GM12801 (cell line): ENCODE data around the gene ELF4.

Experiments
- CTCF ChIP-seq: IDR thresholded peaks from one replicate; pipeline ENCODE4 v1.5.1; 2011; ENCODE audit warnings: control low read depth; ENCODE audit not compliant: insufficient read length; ENCODE audit errors: extremely low read depth

Gene ELF4

GRCh38 chrX:130085551-130086446, 24.5 kb downstream of the ELF4 start:
- no peak for TF ChIP-seq CTCF

DNA sequence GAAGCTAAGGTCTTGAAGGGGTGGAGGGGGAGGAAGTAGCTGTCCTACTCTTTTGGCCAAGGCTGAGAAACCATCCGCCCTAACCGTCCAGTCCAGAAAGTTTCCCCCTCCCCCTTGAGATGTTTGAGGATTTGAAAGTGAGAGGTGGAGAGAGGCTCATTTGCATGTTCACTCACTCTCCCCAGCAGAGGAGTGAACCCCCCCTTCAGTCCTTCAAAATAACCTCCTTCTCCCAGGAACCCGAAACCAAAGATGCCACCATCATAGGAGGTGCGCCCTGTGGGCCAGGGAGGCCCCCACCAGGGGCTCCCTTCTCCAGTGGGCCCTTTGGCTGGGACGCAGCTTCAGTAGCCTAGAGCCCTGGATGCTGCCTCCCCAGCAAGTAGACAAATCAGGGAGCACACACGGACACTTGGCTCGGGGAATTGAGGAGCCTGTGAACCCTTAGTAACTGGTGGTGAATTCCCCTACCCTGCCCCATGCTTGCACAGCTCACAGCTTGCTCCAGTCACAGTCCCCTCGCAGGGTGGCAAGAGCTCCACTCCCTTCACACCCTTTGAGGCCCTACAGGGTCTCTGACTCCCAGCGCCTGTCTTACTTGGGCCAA, 25.6 kb downstream of the ELF4 start:
- TF ChIP-seq CTCF: no peak

- TF ChIP-seq CTCF: no peak
These were observed 26.5 kb downstream of the ELF4 start for GRCh38 chrX:130083656-130084382.

DNA sequence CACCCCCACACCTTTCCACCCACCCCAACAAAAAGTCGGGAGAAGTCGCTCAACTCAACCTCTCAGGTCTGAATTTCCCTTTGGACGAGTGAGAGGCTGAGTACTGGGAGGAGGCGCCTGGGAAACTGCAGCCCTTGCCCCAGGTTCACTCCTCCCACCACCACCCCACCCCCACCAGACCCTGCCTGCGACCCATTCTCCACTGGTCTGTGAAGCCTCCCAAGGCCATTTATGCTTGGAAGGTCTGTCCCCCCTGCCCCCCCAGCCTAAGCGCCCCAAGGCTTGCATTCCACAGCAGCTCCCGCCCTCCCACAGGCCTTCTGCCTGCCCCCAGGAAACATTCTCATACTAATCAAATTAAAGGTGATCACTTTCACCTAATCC, 27.2 kb downstream of the ELF4 start:
- no peak for TF ChIP-seq CTCF

- no peak for TF ChIP-seq CTCF
These were observed 27.8 kb downstream of the ELF4 start for GRCh38 chrX:130082244-130083106.

DNA sequence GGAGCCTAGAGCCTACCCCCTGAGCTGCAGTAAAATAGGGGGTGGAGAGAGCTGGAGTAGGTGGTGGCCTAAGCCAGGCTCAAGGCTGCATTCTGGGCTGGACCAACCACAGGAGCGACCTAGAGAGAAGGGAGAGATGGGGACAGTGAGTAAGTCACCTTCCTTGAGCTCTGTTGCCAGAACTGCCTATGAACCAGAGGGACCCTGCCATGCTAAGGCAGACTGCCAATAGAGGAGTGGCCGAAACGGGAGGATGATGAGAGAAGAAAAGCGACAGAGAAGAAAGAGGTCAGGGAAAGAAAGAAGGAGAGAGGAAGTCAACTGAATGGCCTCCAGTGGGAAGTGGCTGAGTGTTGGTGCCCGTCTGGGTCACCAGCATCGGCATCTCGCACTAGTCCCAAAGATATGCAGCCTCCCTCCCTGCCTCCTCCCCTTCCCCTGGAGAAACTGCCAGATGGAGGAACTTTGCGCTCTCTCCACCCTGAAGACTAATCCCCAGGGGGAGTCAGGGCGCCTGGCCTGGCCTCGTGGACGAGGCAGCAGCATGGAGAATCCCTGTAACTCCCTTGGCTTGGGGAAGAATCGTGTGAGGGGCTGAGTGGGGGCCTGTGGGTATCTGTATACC, 28.8 kb downstream of the ELF4 start:
- TF ChIP-seq CTCF: no peak
